ENCODE data around the gene FBP1.

Gene FBP1

DNA sequence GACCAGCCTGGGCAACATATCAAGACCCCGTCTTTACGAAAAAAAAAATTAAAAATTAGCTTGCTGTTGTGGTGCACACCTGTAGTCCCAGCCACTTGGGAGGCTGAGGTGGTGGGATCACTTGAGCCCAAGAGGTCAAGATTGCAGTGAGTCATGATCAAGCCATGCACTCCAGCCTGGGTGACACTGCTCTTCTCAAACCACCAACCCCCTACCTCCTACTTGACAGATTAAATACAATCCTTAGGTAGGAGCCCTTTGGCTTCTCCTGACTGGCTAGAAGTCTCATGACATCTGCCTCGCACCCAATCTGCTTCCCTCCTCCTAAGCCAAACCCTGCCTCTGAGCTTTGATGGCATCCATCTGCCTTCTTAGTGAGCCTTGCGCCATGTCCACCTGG is 11.6 kb upstream of the FBP1 start:
- TF ChIP-seq, protein P1, sequence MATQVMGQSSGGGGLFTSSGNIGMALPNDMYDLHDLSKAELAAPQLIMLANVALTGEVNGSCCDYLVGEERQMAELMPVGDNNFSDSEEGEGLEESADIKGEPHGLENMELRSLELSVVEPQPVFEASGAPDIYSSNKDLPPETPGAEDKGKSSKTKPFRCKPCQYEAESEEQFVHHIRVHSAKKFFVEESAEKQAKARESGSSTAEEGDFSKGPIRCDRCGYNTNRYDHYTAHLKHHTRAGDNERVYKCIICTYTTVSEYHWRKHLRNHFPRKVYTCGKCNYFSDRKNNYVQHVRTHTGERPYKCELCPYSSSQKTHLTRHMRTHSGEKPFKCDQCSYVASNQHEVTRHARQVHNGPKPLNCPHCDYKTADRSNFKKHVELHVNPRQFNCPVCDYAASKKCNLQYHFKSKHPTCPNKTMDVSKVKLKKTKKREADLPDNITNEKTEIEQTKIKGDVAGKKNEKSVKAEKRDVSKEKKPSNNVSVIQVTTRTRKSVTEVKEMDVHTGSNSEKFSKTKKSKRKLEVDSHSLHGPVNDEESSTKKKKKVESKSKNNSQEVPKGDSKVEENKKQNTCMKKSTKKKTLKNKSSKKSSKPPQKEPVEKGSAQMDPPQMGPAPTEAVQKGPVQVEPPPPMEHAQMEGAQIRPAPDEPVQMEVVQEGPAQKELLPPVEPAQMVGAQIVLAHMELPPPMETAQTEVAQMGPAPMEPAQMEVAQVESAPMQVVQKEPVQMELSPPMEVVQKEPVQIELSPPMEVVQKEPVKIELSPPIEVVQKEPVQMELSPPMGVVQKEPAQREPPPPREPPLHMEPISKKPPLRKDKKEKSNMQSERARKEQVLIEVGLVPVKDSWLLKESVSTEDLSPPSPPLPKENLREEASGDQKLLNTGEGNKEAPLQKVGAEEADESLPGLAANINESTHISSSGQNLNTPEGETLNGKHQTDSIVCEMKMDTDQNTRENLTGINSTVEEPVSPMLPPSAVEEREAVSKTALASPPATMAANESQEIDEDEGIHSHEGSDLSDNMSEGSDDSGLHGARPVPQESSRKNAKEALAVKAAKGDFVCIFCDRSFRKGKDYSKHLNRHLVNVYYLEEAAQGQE (IDR thresholded peaks at IDR 0.05; ENCODE audit: insufficient read depth in 1 of 2, low read depth in 2 of 2, low read length in 2 of 2) = no peak
- TF ChIP-seq TAF1 (IDR thresholded peaks at IDR 0.05; ENCODE audit: borderline replicate concordance, insufficient read depth, low read length) = no peak
- no peak for TF ChIP-seq SIN3A (IDR thresholded peaks at IDR 0.05; ENCODE audit: borderline replicate concordance, insufficient read depth, low read length)
- TF ChIP-seq POLR2AphosphoS5 (IDR thresholded peaks at IDR 0.05; ENCODE audit: low read depth, low read length) = no peak
- no peak for TF ChIP-seq FOXP2 (optimal IDR thresholded peaks at IDR 0.05; ENCODE audit: borderline replicate concordance, extremely low read depth, extremely low read length, insufficient read depth)

DNA sequence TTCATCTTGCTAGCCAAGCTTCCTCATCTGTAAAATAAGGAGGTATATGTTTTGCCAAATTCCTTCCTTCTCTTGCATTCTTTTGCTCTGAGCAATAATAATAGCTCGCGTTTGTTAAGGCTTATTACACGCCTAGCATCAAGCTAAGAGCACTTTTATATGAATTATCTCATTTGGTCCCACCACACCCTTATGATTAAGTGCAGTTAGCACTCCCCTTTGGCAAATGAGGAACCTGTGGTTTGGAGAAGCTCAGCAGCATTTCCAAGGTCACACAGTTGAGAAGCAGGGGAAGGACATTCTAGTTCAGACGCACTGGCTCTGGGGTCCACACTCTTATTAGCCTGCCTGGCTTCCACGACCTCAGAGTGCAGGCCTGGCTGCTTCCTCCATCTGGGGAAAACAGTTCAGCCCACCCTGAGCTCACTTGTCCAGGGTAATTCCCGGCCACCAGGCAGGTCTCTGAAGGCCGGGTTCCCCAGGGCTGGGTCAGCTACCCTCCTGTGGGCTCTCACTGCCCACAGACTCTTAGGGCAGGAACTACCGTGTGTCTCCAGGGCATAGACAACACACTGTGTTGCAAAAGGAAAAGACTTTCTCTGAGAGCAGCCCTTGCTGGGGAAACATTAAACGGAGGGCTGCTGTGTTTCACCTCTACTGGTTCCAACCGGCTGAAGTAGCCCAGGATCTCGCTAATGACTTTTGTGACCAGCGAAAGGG is 9.9 kb upstream of the FBP1 start:
- TF ChIP-seq TAF1 (IDR thresholded peaks at IDR 0.05; ENCODE audit: borderline replicate concordance, insufficient read depth, low read length) (no peak), FOXP2 (optimal IDR thresholded peaks at IDR 0.05; ENCODE audit: borderline replicate concordance, extremely low read depth, extremely low read length, insufficient read depth) (no peak), POLR2AphosphoS5 (IDR thresholded peaks at IDR 0.05; ENCODE audit: low read depth, low read length) (no peak), SIN3A (IDR thresholded peaks at IDR 0.05; ENCODE audit: borderline replicate concordance, insufficient read depth, low read length) (no peak)
- TF ChIP-seq, protein P1 (IDR thresholded peaks at IDR 0.05; ENCODE audit: insufficient read depth in 1 of 2, low read depth in 2 of 2, low read length in 2 of 2) = no peak

DNA sequence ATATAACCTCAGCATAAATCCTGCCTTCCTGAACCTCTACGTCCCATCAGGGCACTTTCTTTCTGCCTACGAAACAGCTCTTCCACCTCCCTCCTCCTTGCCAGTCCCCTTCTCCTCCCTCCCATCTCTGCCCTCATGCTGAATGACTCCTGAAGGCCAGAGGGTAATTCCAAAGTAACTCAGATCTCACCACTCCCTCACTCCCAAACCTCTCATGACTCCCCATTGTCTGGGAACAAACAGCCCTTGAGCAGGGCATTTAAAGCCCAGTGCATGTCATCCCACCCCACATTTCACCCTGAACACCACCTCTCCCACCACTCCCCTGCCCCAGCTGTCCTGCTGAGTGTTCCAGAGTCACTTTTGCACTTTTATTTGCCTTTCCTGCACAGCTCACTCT is 8.9 kb upstream of the FBP1 start:
- TF ChIP-seq TAF1 (IDR thresholded peaks at IDR 0.05; ENCODE audit: borderline replicate concordance, insufficient read depth, low read length) (no peak), POLR2AphosphoS5 (IDR thresholded peaks at IDR 0.05; ENCODE audit: low read depth, low read length) (no peak), FOXP2 (optimal IDR thresholded peaks at IDR 0.05; ENCODE audit: borderline replicate concordance, extremely low read depth, extremely low read length, insufficient read depth) (no peak), SIN3A (IDR thresholded peaks at IDR 0.05; ENCODE audit: borderline replicate concordance, insufficient read depth, low read length) (no peak)
- TF ChIP-seq, protein P1 (IDR thresholded peaks at IDR 0.05; ENCODE audit: insufficient read depth in 1 of 2, low read depth in 2 of 2, low read length in 2 of 2) = no peak

DNA sequence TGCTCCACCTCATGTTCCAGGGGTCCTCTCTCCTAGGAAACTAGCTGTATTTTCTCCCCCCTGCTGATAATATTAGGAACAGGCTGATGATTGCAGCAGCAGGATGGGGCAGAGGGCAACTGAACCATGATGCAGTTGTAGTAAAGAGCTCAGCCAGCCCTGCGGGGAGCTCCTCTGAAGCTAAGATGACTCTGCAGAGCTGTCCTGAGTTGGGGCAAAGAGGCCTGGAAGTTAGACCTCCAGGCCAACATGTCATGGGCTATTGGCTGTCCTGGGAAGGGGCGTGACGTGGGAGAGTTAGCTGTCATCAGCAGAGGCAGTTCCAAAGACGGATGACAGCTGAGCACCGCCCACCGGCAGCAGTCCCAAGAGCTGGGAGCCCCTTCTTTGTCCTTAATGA is 6.6 kb upstream of the FBP1 start:
- TF ChIP-seq FOXP2 (optimal IDR thresholded peaks at IDR 0.05; ENCODE audit: borderline replicate concordance, extremely low read depth, extremely low read length, insufficient read depth) (no peak), SIN3A (IDR thresholded peaks at IDR 0.05; ENCODE audit: borderline replicate concordance, insufficient read depth, low read length) (no peak), POLR2AphosphoS5 (IDR thresholded peaks at IDR 0.05; ENCODE audit: low read depth, low read length) (no peak), TAF1 (IDR thresholded peaks at IDR 0.05; ENCODE audit: borderline replicate concordance, insufficient read depth, low read length) (no peak)
- TF ChIP-seq, protein P1 (IDR thresholded peaks at IDR 0.05; ENCODE audit: insufficient read depth in 1 of 2, low read depth in 2 of 2, low read length in 2 of 2) = no peak
